Natural killer cell (primary cell): Measurements from ENCODE around the gene TMEM200C. TPM values are rescaled to one million over a fixed set of nuclear protein-coding genes. Genes with fewer than 3 reads are reported as not detected.

Experiments
- ATAC-seq, 3 donors: fragments of 150-1000 bp in 2 of 3; fragments of 200-7000 bp in 1 of 3; cut with Tn5 transposase; 1 replicate in 1 of 3; 2 replicates in 2 of 3; pipeline ENCODE4 v1.10.0; 2021; ENCODE audit warnings: mild to moderate bottlenecking in 2 of 3, moderate library complexity in 2 of 3
- DNase-seq, 2 donors: peaks; one replicate each; pipeline versions ENCODE4 v3.0.0 to v3.0.0-alpha.2; 2013 to 2021; ENCODE audit warnings: mixed read lengths in 1 of 2
- H3K27ac ChIP-seq: one replicate; pipeline ENCODE4 v1.5.1; 2013; ENCODE audit warnings: mild to moderate bottlenecking, low read length
- H3K27me3 ChIP-seq: one replicate; pipeline ENCODE4 v1.6.1; 2013; ENCODE audit warnings: low read length; ENCODE audit not compliant: control insufficient read depth, insufficient read depth
- H3K36me3 ChIP-seq: one replicate; pipeline ENCODE4 v1.6.1; 2013; ENCODE audit warnings: low read length; ENCODE audit not compliant: control insufficient read depth, insufficient read depth
- H3K4me1 ChIP-seq: one replicate; pipeline ENCODE4 v1.6.1; 2013; ENCODE audit warnings: low read length; ENCODE audit not compliant: control insufficient read depth, insufficient read depth
- H3K4me3 ChIP-seq: one replicate; pipeline ENCODE4 v1.5.1; 2013; ENCODE audit warnings: low read length
- H3K9me3 ChIP-seq: one replicate; pipeline ENCODE4 v1.6.1; 2013; ENCODE audit warnings: low read length; ENCODE audit not compliant: control insufficient read depth, insufficient read depth
- H3K27ac Mint-ChIP-seq, 2 donors: one replicate each; pipeline ENCODE4 v1.8.0; 2022; ENCODE audit warnings: mild to moderate bottlenecking in 2 of 2, mixed read lengths in 2 of 2, moderate library complexity in 1 of 2
- H3K27me3 Mint-ChIP-seq, 2 donors: one replicate each; pipeline ENCODE4 v1.8.0; 2022; ENCODE audit warnings: low read depth in 2 of 2, mixed read lengths in 2 of 2
- H3K36me3 Mint-ChIP-seq: one replicate; pipeline ENCODE4 v1.8.0; 2022; ENCODE audit warnings: mixed read lengths
- H3K4me1 Mint-ChIP-seq, 2 donors: one replicate each; pipeline ENCODE4 v1.8.0; 2022; ENCODE audit warnings: mixed read lengths in 2 of 2
- H3K4me3 Mint-ChIP-seq: one replicate; pipeline ENCODE4 v1.8.0; 2022; ENCODE audit warnings: mild to moderate bottlenecking, moderate library complexity, mixed read lengths
- H3K9me3 Mint-ChIP-seq, 2 donors: one replicate each; pipeline ENCODE4 v1.8.0; 2022; ENCODE audit warnings: mixed read lengths in 2 of 2
- CTCF ChIP-seq: fragments of 200-600 bp; IDR thresholded peaks from one replicate; pipeline ENCODE4 v1.8.0; 2022; ENCODE audit warnings: antibody characterized with exemption
- WGBS: methylation state at CpG from one replicate; pipeline ENCODE4 v1.1.7; 2013; ENCODE audit warnings: missing lambda C conversion rate; ENCODE audit not compliant: insufficient coverage; 5-methylcytosine and 5-hydroxymethylcytosine counted together
- intact Hi-C: fragments of 100-400 bp; cut with micrococcal nuclease; formaldehyde crosslinking; loops from one replicate; pipeline ENCODE4 v1.14.2; 2022
- total RNA-seq, 4 donors: library from RNA; stranded (reverse); fragments of 120-200 nt in 1 of 4; gene quantifications; one replicate each; pipeline versions ENCODE4 v1.2.3 to v1.2.4, GENCODE V29; 2013 to 2022

Gene TMEM200C
- total RNA-seq, 3 donors from 2014 or later (not counting 1 experiment from before 2014, with no cell fraction given), result not detected

DNA sequence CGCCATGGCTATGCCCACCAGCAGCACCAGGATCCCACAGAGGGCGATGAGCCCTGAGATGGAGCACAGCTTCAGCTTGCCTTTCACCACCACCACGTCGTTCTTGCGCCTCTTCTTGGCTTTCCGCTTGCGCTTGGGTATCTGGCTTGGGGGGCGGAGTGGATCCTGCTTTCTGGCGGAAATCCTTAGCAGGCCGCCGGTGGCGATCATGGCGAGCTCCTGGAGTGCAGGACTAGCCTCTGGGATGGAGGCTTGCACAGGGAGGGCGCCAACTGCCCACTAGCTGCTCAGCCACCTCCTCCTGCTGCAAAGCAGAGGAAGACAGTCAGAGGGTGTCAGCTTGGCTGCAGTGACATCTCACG is 3.5 kb downstream of the TMEM200C start:
- no peaks in the 10 kb centered on the region for H3K9me3 Mint-ChIP-seq
- 60% methylated on average over 15 of the region's 15 CpGs for whole genome bisulfite sequencing
- Histone ChIP-seq H3K36me3 (no peaks in the 10 kb centered on the region), H3K9me3 (no peaks in the 10 kb centered on the region), H3K27ac (no peak overlapping the region), H3K27me3 (peaks cover 38% of the 10 kb centered on the region), H3K4me1 (peaks cover 16% of the 10 kb centered on the region), H3K4me3 (no peak overlapping the region)
- H3K4me1 Mint-ChIP-seq, result peaks cover 0 to 7% of the 10 kb centered on the region in 2 donors
- H3K27me3 Mint-ChIP-seq, result peaks cover 54 to 66% of the 10 kb centered on the region in 2 donors
- ATAC-seq (no peak), DNase-seq (no peak)
- H3K4me3 Mint-ChIP-seq, result peak overlapping the region; percentile 70
- no peaks in the 10 kb centered on the region for H3K36me3 Mint-ChIP-seq
- H3K27ac Mint-ChIP-seq, result no peak overlapping the region
- intact Hi-C loops, result no loop called here
- TF ChIP-seq CTCF, result no peak

GRCh38 chr18:5891184-5891853 is 4.0 kb downstream of the TMEM200C start:
- Histone ChIP-seq H3K27ac (no peak overlapping the region), H3K4me3 (no peak overlapping the region), H3K27me3 (peaks cover 37% of the 10 kb centered on the region), H3K4me1 (peaks cover 16% of the 10 kb centered on the region), H3K36me3 (no peaks in the 10 kb centered on the region), H3K9me3 (no peaks in the 10 kb centered on the region)
- DNase-seq (no peak), ATAC-seq (peak in 1 of 3 donors; percentile 12)
- intact Hi-C loops, result no loop called here
- no peak for TF ChIP-seq CTCF
- Mint-ChIP-seq H3K4me1 (peaks cover 0 to 7% of the 10 kb centered on the region in 2 donors), H3K36me3 (no peaks in the 10 kb centered on the region), H3K27me3 (peaks cover 49 to 61% of the 10 kb centered on the region in 2 donors), H3K27ac (no peak overlapping the region), H3K9me3 (no peaks in the 10 kb centered on the region), H3K4me3 (peak overlapping the region; percentile 70)
- 18% methylated on average over 70 of the region's 70 CpGs for WGBS

GRCh38 chr18:5890331-5891183 is 4.8 kb downstream of the TMEM200C start:
- Mint-ChIP-seq H3K27me3 (peaks cover 46 to 58% of the 10 kb centered on the region in 2 donors), H3K36me3 (no peaks in the 10 kb centered on the region), H3K4me3 (no peak overlapping the region), H3K4me1 (peaks cover 0 to 7% of the 10 kb centered on the region in 2 donors), H3K9me3 (no peaks in the 10 kb centered on the region), H3K27ac (no peak overlapping the region)
- peaks cover 12% of the 10 kb centered on the region for H3K4me1 ChIP-seq
- no peak overlapping the region for H3K27ac ChIP-seq
- H3K36me3 ChIP-seq, result no peaks in the 10 kb centered on the region
- DNase-seq, result peak; percentile 26 to 64
- H3K9me3 ChIP-seq, result no peaks in the 10 kb centered on the region
- ATAC-seq, result peak; percentile 79 to 88 (median 87)
- intact Hi-C loops, result no loop called here
- peak; percentile 65 for TF ChIP-seq CTCF
- whole genome bisulfite sequencing, result 2% methylated on average over 106 of the region's 106 CpGs
- H3K27me3 ChIP-seq, result peaks cover 39% of the 10 kb centered on the region
- H3K4me3 ChIP-seq, result no peak overlapping the region
